Adrenal gland (tissue), 12 donors: ENCODE measurements around the gene WLS. TPM values are rescaled to one million over a fixed set of nuclear protein-coding genes. Genes with fewer than 3 reads are reported as not detected.

Experiments
- DNase-seq, 7 donors: peaks; one replicate each; pipeline ENCODE4 v3.0.0-alpha.2; 2019 to 2020
- H3K27ac ChIP-seq, 5 donors: fragments of 200-600 bp; sonication (generic) in 4 of 5; 1 replicate in 3 of 5; 2 replicates in 2 of 5; pipeline versions ENCODE4 v1.5.1 to v1.8.0; 2016 to 2020; ENCODE audit warnings: mild to moderate bottlenecking in 1 of 5
- H3K27me3 ChIP-seq: fragments of 200-600 bp; 2 replicates; pipeline ENCODE4 v1.8.0; 2021
- H3K36me3 ChIP-seq, 2 donors: fragments of 200-600 bp; replicated peaks in 1 of 2; 1 replicate in 1 of 2; 2 replicates in 1 of 2; pipeline versions ENCODE4 v1.5.1 to v1.8.0; 2018 to 2022
- H3K4me1 ChIP-seq, 2 donors: fragments of 200-600 bp; replicated peaks in 1 of 2; 1 replicate in 1 of 2; 2 replicates in 1 of 2; pipeline versions ENCODE4 v1.5.1 to v1.8.0; 2018 to 2021
- H3K4me3 ChIP-seq, 4 donors: fragments of 200-600 bp; sonication (generic) in 3 of 4; one replicate each; pipeline ENCODE4 v1.5.1; 2016 to 2018
- H3K9me3 ChIP-seq, 3 donors: fragments of 200-600 bp; sonication (generic) in 1 of 3; replicated peaks in 1 of 3; 1 replicate in 2 of 3; 2 replicates in 1 of 3; pipeline versions ENCODE4 v1.5.1 to v1.8.0; 2016 to 2021
- CTCF ChIP-seq, 6 experiments: fragments of 450-650 bp in 4 of 6; fragments of 200-600 bp in 2 of 6; sonication (generic) in 1 of 6; IDR thresholded peaks; 1 replicate in 5 of 6; 2 replicates in 1 of 6; pipeline versions ENCODE4 v1.5.1 to v1.8.0; 2016 to 2021; ENCODE audit warnings: antibody characterized with exemption in 6 of 6, mild to moderate bottlenecking in 2 of 6, moderate library complexity in 1 of 6
- POLR2A ChIP-seq, 2 donors: fragments of 450-650 bp; IDR thresholded peaks; one replicate each; pipeline ENCODE4 v1.6.1; 2017; ENCODE audit warnings: antibody characterized with exemption in 2 of 2, mild to moderate bottlenecking in 2 of 2, moderate library complexity in 1 of 2
- WGBS, 4 donors: extraction: QIAGEN DNeasy Blood & Tissue Kit in 2 of 4; methylation state at CpG; one replicate each; pipeline versions ENCODE4 v1.1.5 to v1.1.7; 2013 to 2017; 5-methylcytosine and 5-hydroxymethylcytosine counted together
- intact Hi-C, 2 donors: fragments of 100-400 bp; cut with DNase I; formaldehyde crosslinking; loops; one replicate each; pipeline versions ENCODE4 v1.14.1 to v1.15.0; 2022 to 2023
- polyA plus RNA-seq, 3 donors: library from polyadenylated mRNA; stranded (reverse); fragments of 200-250 nt in 2 of 3; fragments of 350-450 nt in 1 of 3; fragmentation: Illumina TruSeq in 1 of 3; extraction: RNeasy Lipid Tissue Mini Kit (QIAGEN cat#74804) in 1 of 3; gene quantifications; one replicate each; pipeline ENCODE4 v1.2.3, GENCODE V29; 2013 to 2014
- total RNA-seq, 9 donors: library from RNA; depleted of rRNA in 4 of 9; stranded (reverse); fragments of >200 nt in 4 of 9; fragments of 120-200 nt in 1 of 9; fragmentation: NEBNext Ultra II Directional in 1 of 9; extraction: Animal tissue kit (Norgen Biotek cat#: 25700) in 1 of 9; gene quantifications; one replicate each; pipeline versions ENCODE4 v1.1.0 to v1.2.4, GENCODE V29; 2013 to 2023
- donor health status: healthy with polysubstance abuse.
- donor health status: Bipolar disorder and iron deficiency.
- donor health status: DM: yes; HTN: yes; CAD: no.
- donor health status: DM: no; HTN: no; CAD: no.
- donor health status: DM: no; HTN: no; CAD: no.
- donor health status: DM: yes; HTN: yes; CAD: no.

WLS gene
- total and polyA plus RNA-seq, 12 donors: 28.7 to 114 (median 59.5) TPM

- WGBS, 4 donors: 62 to 100% (median 78%) methylated on average over 2 of the region's 2 CpGs
- TF ChIP-seq POLR2A (IDR thresholded peaks at IDR 0.05) (no peak), CTCF (IDR thresholded peaks at IDR 0.05) (no peak)
- no peak overlapping the region for H3K4me3 ChIP-seq
- peaks cover 7 to 11% of the 10 kb centered on the region in 2 donors for H3K4me1 ChIP-seq
- no peak for DNase-seq
- H3K27ac ChIP-seq: no peak overlapping the region
- H3K9me3 ChIP-seq: no peaks in the 10 kb centered on the region
- no peaks in the 10 kb centered on the region for H3K27me3 ChIP-seq
- no peaks in the 10 kb centered on the region for H3K36me3 ChIP-seq
- intact Hi-C loops: no loop called here
These were observed 8.6 kb downstream of the WLS start for GRCh38 chr1:68223687-68224086.

GRCh38 chr1:68221980-68222373 lies 10.3 kb downstream of the WLS start:
- Histone ChIP-seq H3K9me3 (no peaks in the 10 kb centered on the region), H3K4me1 (peaks cover 7 to 8% of the 10 kb centered on the region in 2 donors), H3K27me3 (no peaks in the 10 kb centered on the region), H3K36me3 (no peaks in the 10 kb centered on the region), H3K27ac (no peak overlapping the region), H3K4me3 (no peak overlapping the region)
- 40 to 54% (median 47%) methylated on average over 5 of the region's 5 CpGs for WGBS, 4 donors
- DNase-seq: no peak
- intact Hi-C loops: no loop called here
- TF ChIP-seq CTCF (IDR thresholded peaks at IDR 0.05) (no peak), POLR2A (IDR thresholded peaks at IDR 0.05) (no peak)

- Histone ChIP-seq H3K27ac (no peak overlapping the region), H3K4me3 (no peak overlapping the region), H3K27me3 (no peaks in the 10 kb centered on the region), H3K9me3 (no peaks in the 10 kb centered on the region), H3K36me3 (no peaks in the 10 kb centered on the region), H3K4me1 (peaks cover 7 to 8% of the 10 kb centered on the region in 2 donors)
- intact Hi-C loops: no loop called here
- DNase-seq: no peak
- WGBS, 4 donors: 71 to 80% (median 77%) methylated on average over 4 of the region's 4 CpGs
- TF ChIP-seq POLR2A (IDR thresholded peaks at IDR 0.05): no peak
- no peak for TF ChIP-seq CTCF (IDR thresholded peaks at IDR 0.05)
These were observed 11.0 kb downstream of the WLS start for GRCh38 chr1:68221001-68221979.

- peaks cover 7 to 11% of the 10 kb centered on the region in 2 donors for H3K4me1 ChIP-seq
- H3K9me3 ChIP-seq: no peaks in the 10 kb centered on the region
- H3K27ac ChIP-seq: no peak overlapping the region
- no peak for DNase-seq
- TF ChIP-seq CTCF (IDR thresholded peaks at IDR 0.05) (no peak), POLR2A (IDR thresholded peaks at IDR 0.05) (no peak)
- H3K36me3 ChIP-seq: no peaks in the 10 kb centered on the region
- 83 to 97% (median 94%) methylated on average over 4 of the region's 4 CpGs for WGBS, 4 donors
- no peak overlapping the region for H3K4me3 ChIP-seq
- no peaks in the 10 kb centered on the region for H3K27me3 ChIP-seq
- intact Hi-C loops: no loop called here
These were observed 11.9 kb downstream of the WLS start for GRCh38 chr1:68220420-68220819.
